OCI-LY7 (cell line): ENCODE results near the gene GATA3. TPM values are rescaled to one million over a fixed set of nuclear protein-coding genes. Genes with fewer than 3 reads are reported as not detected.
"Not testable (repeated sequence)": the region's sequence is repeated elsewhere in the genome, so short reads cannot be mapped to it uniquely, and the experiment has no call there.

Experiments used
- BruUV-seq: library from RNA; stranded (reverse); fragments of 400-500 nt; replicated peaks from 2 replicates; lab custom pipeline; 2021; lab: Mats Ljungman, UMichigan
- CTCF ChIA-PET: fragments of 300-600 bp; sonication (Branson Sonifier 250); formaldehyde crosslinking; loops from one replicate; lab custom pipeline; 2022; ENCODE audit warnings: antibody characterized with exemption; ENCODE audit not compliant: unreplicated experiment; lab: Charles Lee
- POLR2A ChIA-PET: fragments of 300-600 bp; sonication (Branson Sonifier 250); formaldehyde crosslinking; loops from one replicate; lab custom pipeline; 2022; ENCODE audit warnings: antibody characterized with exemption; lab: Charles Lee
- DNase-seq: peaks from one replicate; pipeline ENCODE4 v3.0.0-alpha.2; 2015; ENCODE audit warnings: low spot score
- H2AFZ ChIP-seq: fragments of 200-600 bp; sonication (generic), shearing (Covaris generic); 2 replicates; pipeline ENCODE4 v1.6.1; 2014; ENCODE audit warnings: mild to moderate bottlenecking, antibody characterized with exemption, low read length, moderate library complexity
- H3K27ac ChIP-seq: fragments of 200-600 bp; sonication (generic); 2 replicates; pipeline ENCODE4 v1.5.1; 2014; ENCODE audit warnings: mixed run types, low read depth, mild to moderate bottlenecking, moderate library complexity, low read length, inconsistent platforms; ENCODE audit not compliant: poor library complexity, severe bottlenecking
- H3K36me3 ChIP-seq: fragments of 200-600 bp; sonication (generic); 2 replicates; pipeline ENCODE4 v1.6.1; 2014; ENCODE audit warnings: mild to moderate bottlenecking, antibody characterized with exemption, low read length, moderate library complexity, mixed read lengths; ENCODE audit not compliant: insufficient read depth
- H3K4me1 ChIP-seq: fragments of 200-600 bp; sonication (generic); 2 replicates; pipeline ENCODE4 v1.5.1; 2014; ENCODE audit warnings: mild to moderate bottlenecking, low read length; ENCODE audit not compliant: insufficient read depth, poor library complexity, severe bottlenecking
- H3K4me2 ChIP-seq: fragments of 200-600 bp; sonication (generic); 2 replicates; pipeline ENCODE4 v1.6.1; 2014; ENCODE audit warnings: mild to moderate bottlenecking, low read length
- H3K4me3 ChIP-seq: fragments of 200-600 bp; sonication (generic); 2 replicates; pipeline ENCODE4 v1.5.1; 2014; ENCODE audit warnings: mild to moderate bottlenecking, low read depth, low read length; ENCODE audit not compliant: poor library complexity, severe bottlenecking
- H3K79me2 ChIP-seq: fragments of 200-600 bp; sonication (generic); 2 replicates; pipeline ENCODE4 v1.6.1; 2016; ENCODE audit warnings: low read depth, mild to moderate bottlenecking, low read length, moderate library complexity, mixed read lengths; ENCODE audit not compliant: insufficient read depth
- H3K9me2 ChIP-seq: fragments of 200-600 bp; sonication (generic); 2 replicates; pipeline ENCODE4 v1.6.1; 2016; ENCODE audit warnings: mild to moderate bottlenecking, low read length, mixed read lengths; ENCODE audit not compliant: insufficient read depth
- H3K9me3 ChIP-seq: fragments of 200-600 bp; sonication (generic); 2 replicates; pipeline ENCODE4 v1.6.1; 2014; ENCODE audit warnings: mild to moderate bottlenecking, mixed run types, low read length, mixed read lengths
- H4K20me1 ChIP-seq: fragments of 200-600 bp; sonication (generic); 2 replicates; pipeline ENCODE4 v1.6.1; 2014; ENCODE audit warnings: mild to moderate bottlenecking, antibody characterized with exemption, low read length, moderate library complexity, mixed read lengths; ENCODE audit not compliant: insufficient read depth
- EZH2phosphoT487 ChIP-seq: fragments of 200-600 bp; sonication (generic); IDR thresholded peaks from 2 replicates; pipeline ENCODE4 v1.6.1; 2018; ENCODE audit warnings: low read depth, borderline replicate concordance, mild to moderate bottlenecking, mixed run types, antibody characterized with exemption, low read length, moderate library complexity, mixed read lengths
- intact Hi-C: fragments of 100-400 bp; cut with micrococcal nuclease; formaldehyde crosslinking; loops from one replicate; pipeline ENCODE4 v1.10.0; 2022; ENCODE audit not compliant: unreplicated experiment
- total RNA-seq, 2 experiments: library from RNA; depleted of rRNA in 1 of 2; stranded (reverse); fragments of >200 nt in 1 of 2; shearing (Covaris generic) in 1 of 2; gene quantifications; 2 replicates each; pipeline ENCODE4 v1.2.3, GENCODE V29; 2014 to 2022
- TF ChIP-seq, protein P1 (sequence below): fragments of 200-600 bp; sonication (generic); conservative IDR thresholded peaks from 2 replicates; pipeline ENCODE4 v1.5.1; 2014; ENCODE audit warnings: mild to moderate bottlenecking, antibody characterized with exemption, low read length, moderate library complexity, mixed read lengths

The GATA3 gene
- total RNA-seq, 2 experiments from 2014 or later = not detected

DNA sequence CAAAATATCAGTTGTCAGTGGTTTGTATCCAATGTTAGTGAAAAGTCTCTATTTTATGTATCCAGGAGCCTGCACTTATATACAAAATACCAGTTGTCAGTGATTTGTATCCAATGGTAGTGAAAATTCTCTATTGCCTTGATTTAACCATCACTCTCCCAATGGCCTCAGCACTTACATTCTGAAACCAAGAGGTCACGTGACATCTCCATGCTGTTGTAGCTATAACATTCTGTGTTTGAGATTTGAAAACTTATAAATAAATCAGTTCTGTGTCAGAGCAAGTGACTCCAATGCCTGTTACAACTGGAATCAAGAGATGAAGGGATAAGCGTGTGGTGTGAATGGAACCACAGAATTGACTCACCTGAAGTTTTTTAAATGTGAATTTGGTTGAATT lies 30.6 kb upstream of the GATA3 start:
- TF ChIP-seq EZH2phosphoT487 = no peak
- TF ChIP-seq, protein P1, sequence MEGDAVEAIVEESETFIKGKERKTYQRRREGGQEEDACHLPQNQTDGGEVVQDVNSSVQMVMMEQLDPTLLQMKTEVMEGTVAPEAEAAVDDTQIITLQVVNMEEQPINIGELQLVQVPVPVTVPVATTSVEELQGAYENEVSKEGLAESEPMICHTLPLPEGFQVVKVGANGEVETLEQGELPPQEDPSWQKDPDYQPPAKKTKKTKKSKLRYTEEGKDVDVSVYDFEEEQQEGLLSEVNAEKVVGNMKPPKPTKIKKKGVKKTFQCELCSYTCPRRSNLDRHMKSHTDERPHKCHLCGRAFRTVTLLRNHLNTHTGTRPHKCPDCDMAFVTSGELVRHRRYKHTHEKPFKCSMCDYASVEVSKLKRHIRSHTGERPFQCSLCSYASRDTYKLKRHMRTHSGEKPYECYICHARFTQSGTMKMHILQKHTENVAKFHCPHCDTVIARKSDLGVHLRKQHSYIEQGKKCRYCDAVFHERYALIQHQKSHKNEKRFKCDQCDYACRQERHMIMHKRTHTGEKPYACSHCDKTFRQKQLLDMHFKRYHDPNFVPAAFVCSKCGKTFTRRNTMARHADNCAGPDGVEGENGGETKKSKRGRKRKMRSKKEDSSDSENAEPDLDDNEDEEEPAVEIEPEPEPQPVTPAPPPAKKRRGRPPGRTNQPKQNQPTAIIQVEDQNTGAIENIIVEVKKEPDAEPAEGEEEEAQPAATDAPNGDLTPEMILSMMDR = no peak
- Histone ChIP-seq H3K36me3 (no peaks in the 10 kb centered on the region), H4K20me1 (no peaks in the 10 kb centered on the region), H3K4me3 (no peak overlapping the region), H3K4me2 (no peak overlapping the region), H3K9me3 (no peaks in the 10 kb centered on the region), H3K4me1 (no peaks in the 10 kb centered on the region), H3K9me2 (no peaks in the 10 kb centered on the region), H3K27ac (no peak overlapping the region), H2AFZ (no peak overlapping the region), H3K79me2 (no peaks in the 10 kb centered on the region)
- ChIA-PET POLR2A (interaction anchor here (0.9 kb wide), 1 partner anchor 539 kb away, joined by 3 read pairs; no protein-coding TSS in a partner anchor), CTCF (no interaction called here)
- no peak for DNase-seq
- no TSS peak for BruUV-seq
- intact Hi-C loops = no loop called here

DNA sequence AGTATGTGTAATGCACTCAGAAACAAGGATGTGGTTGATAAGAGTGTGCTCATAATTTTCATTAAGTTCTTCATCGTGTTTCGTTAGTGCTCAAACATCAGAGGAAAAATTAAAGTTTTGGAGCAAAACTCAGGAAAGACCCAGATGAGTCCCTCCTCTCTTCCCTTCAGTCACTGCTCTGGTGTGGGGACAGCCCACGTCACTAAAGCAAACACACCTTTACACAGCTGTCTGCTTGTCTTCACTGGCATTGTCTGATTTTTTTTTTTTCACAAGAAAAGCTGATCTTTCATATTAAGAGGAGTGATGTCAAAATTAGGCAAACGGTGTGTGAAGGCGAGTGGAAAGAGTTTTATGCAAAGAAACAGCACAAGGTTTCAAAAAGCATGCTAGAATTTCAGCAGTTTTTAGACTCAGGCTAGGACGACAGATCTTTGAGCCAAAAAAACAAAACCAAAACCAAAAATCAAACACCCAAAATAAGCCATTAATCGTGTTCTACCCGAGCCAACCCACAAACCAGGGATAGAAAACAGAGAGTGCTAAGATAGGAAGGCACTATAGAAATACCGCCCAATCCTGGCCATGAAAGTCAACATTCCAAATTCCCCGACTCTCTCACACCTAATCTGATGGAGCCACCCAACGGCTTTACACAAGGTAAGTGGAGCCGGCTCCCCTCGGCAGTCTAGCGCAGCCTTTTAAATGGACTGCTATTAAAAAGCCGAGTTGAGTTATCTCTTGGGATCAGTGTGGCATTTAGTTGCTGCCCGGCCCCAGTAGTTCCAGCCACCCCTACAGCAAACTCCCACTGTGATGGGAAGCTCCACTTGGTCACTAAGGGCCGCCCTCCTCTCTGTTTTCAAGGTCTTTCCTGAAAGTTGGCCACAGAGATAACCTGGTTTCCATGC lies 27.9 kb upstream of the GATA3 start:
- Histone ChIP-seq H3K36me3 (no peaks in the 10 kb centered on the region), H2AFZ (no peak overlapping the region), H3K4me3 (no peak overlapping the region), H3K27ac (no peak overlapping the region), H4K20me1 (no peaks in the 10 kb centered on the region), H3K79me2 (no peaks in the 10 kb centered on the region), H3K9me2 (no peaks in the 10 kb centered on the region), H3K9me3 (no peaks in the 10 kb centered on the region), H3K4me1 (no peaks in the 10 kb centered on the region), H3K4me2 (no peak overlapping the region)
- no peak for DNase-seq
- no peak for TF ChIP-seq EZH2phosphoT487
- TF ChIP-seq, protein P1 = no peak
- intact Hi-C loops = no loop called here
- no TSS peak for BruUV-seq
- ChIA-PET CTCF (no interaction called here), POLR2A (interaction anchor here (0.6 kb wide), 1 partner anchor 121 kb away, joined by 4 read pairs; no protein-coding TSS in a partner anchor)

- H3K4me2 ChIP-seq, H3K4me3 ChIP-seq, DNase-seq, BruUV-seq, H2AFZ ChIP-seq, H3K36me3 ChIP-seq, H3K9me3 ChIP-seq, H3K27ac ChIP-seq, H3K79me2 ChIP-seq, H3K9me2 ChIP-seq, intact Hi-C loops, H4K20me1 ChIP-seq, H3K4me1 ChIP-seq, CTCF ChIA-PET: not testable (repeated sequence)
- POLR2A ChIA-PET = interaction anchor here (0.6 kb wide), 1 partner anchor 1543 kb away, joined by 4 read pairs; no protein-coding TSS in a partner anchor
Observed at GRCh38 chr10:8031211-8031610, 23.3 kb upstream of the GATA3 start.
